ENCODE data around the gene CORO2A. TPM values are rescaled to one million over a fixed set of nuclear protein-coding genes. Genes with fewer than 3 reads are reported as not detected.
A peak's percentile ranks its signal among the peaks of the same experiment; 100 is the strongest.

CORO2A gene
- total RNA-seq, 2 donors from 2014 or later: 31.2 to 45.3 TPM

GRCh38 chr9:98190757-98191105 lies 1.7 kb downstream of the CORO2A start:
- Histone ChIP-seq H3K27ac (peak overlapping the region; percentile 93 to 94), H3K27me3 (replicated peaks; ENCODE audit: insufficient read depth) (no peaks in the 10 kb centered on the region), H3K4me3 (peak overlapping the region; percentile 61 to 63), H3K4me1 (replicated peaks) (peaks cover 2% of the 10 kb centered on the region), H3K36me3 (no peaks in the 10 kb centered on the region), H3K9me3 (no peaks in the 10 kb centered on the region)
- WGBS: 61% methylated on average over 5 of the region's 5 CpGs
- DNase-seq (ENCODE audit: low spot score): no peak
- intact Hi-C loops (cut with DNase I): loop anchor here (10.0 kb wide), 1 partner anchor 116 kb away; no protein-coding TSS in a partner anchor
- no peak for TF ChIP-seq POLR2AphosphoS5 (IDR thresholded peaks at IDR 0.05)
- no peak for TF ChIP-seq POLR2A (IDR thresholded peaks at IDR 0.05)
- TF ChIP-seq CTCF (IDR thresholded peaks at IDR 0.05): no peak

GRCh38 chr9:98189412-98189811 lies 3.0 kb downstream of the CORO2A start:
- Histone ChIP-seq H3K9me3 (no peaks in the 10 kb centered on the region), H3K27me3 (replicated peaks; ENCODE audit: insufficient read depth) (no peaks in the 10 kb centered on the region), H3K36me3 (no peaks in the 10 kb centered on the region), H3K27ac (no peak overlapping the region), H3K4me3 (no peak overlapping the region), H3K4me1 (replicated peaks) (peaks cover 2% of the 10 kb centered on the region)
- DNase-seq (ENCODE audit: low spot score): no peak
- 79% methylated on average over 6 of the region's 6 CpGs for WGBS
- intact Hi-C loops (cut with DNase I): no loop called here
- no peak for TF ChIP-seq POLR2AphosphoS5 (IDR thresholded peaks at IDR 0.05)
- TF ChIP-seq POLR2A (IDR thresholded peaks at IDR 0.05): no peak
- TF ChIP-seq CTCF (IDR thresholded peaks at IDR 0.05): no peak

- Histone ChIP-seq H3K9me3 (no peaks in the 10 kb centered on the region), H3K4me1 (replicated peaks) (peaks cover 2% of the 10 kb centered on the region), H3K36me3 (no peaks in the 10 kb centered on the region), H3K27ac (no peak overlapping the region), H3K27me3 (replicated peaks; ENCODE audit: insufficient read depth) (no peaks in the 10 kb centered on the region), H3K4me3 (no peak overlapping the region)
- no peak for TF ChIP-seq CTCF (IDR thresholded peaks at IDR 0.05)
- TF ChIP-seq POLR2AphosphoS5 (IDR thresholded peaks at IDR 0.05): no peak
- no peak for TF ChIP-seq POLR2A (IDR thresholded peaks at IDR 0.05)
- intact Hi-C loops (cut with DNase I): no loop called here
- 83% methylated on average over 5 of the region's 5 CpGs for WGBS
- DNase-seq (ENCODE audit: low spot score): no peak
Measured at GRCh38 chr9:98187926-98188325, 4.5 kb downstream of the CORO2A start.

- intact Hi-C loops (cut with DNase I): no loop called here
- WGBS: 0% methylated on average over 1 of the region's 1 CpG
- Histone ChIP-seq H3K27me3 (replicated peaks; ENCODE audit: insufficient read depth) (no peaks in the 10 kb centered on the region), H3K4me1 (replicated peaks) (peaks cover 2% of the 10 kb centered on the region), H3K4me3 (no peak overlapping the region), H3K36me3 (no peaks in the 10 kb centered on the region), H3K27ac (no peak overlapping the region), H3K9me3 (no peaks in the 10 kb centered on the region)
- TF ChIP-seq POLR2AphosphoS5 (IDR thresholded peaks at IDR 0.05) (no peak), POLR2A (IDR thresholded peaks at IDR 0.05) (no peak), CTCF (IDR thresholded peaks at IDR 0.05) (no peak)
- DNase-seq (ENCODE audit: low spot score): no peak
Measured at GRCh38 chr9:98186236-98186635, 6.2 kb downstream of the CORO2A start.

- no peaks in the 10 kb centered on the region for H3K36me3 ChIP-seq
- intact Hi-C loops (cut with DNase I): no loop called here
- H3K4me3 ChIP-seq: no peak overlapping the region
- no peak overlapping the region for H3K27ac ChIP-seq
- no peak for DNase-seq (ENCODE audit: low spot score)
- H3K9me3 ChIP-seq: no peaks in the 10 kb centered on the region
- no peaks in the 10 kb centered on the region for H3K4me1 ChIP-seq (replicated peaks)
- H3K27me3 ChIP-seq (replicated peaks; ENCODE audit: insufficient read depth): no peaks in the 10 kb centered on the region
- 62% methylated on average over 6 of the region's 6 CpGs for WGBS
- no peak for TF ChIP-seq CTCF (IDR thresholded peaks at IDR 0.05)
- TF ChIP-seq POLR2AphosphoS5 (IDR thresholded peaks at IDR 0.05): no peak
- TF ChIP-seq POLR2A (IDR thresholded peaks at IDR 0.05): no peak
Measured at GRCh38 chr9:98185611-98186171, 6.7 kb downstream of the CORO2A start.

All from prostate gland (tissue), 2 donors.